Embryonic facial prominence (tissue), 1 donor: ENCODE data around the gene MINPP1.
A peak's percentile ranks its signal among the peaks of the same experiment; 100 is the strongest.

Experiments
- DNase-seq: peaks from one replicate; pipeline ENCODE4 v3.0.0-alpha.2; 2016; ENCODE audit errors: extremely low spot score

Gene MINPP1

GRCh38 chr10:87519582-87519981 lies 14.9 kb downstream of the MINPP1 start:
- no peak for DNase-seq

- DNase-seq: no peak
Observed at GRCh38 chr10:87523731-87524130, 19.0 kb downstream of the MINPP1 start.

GRCh38 chr10:87524296-87524695 lies 19.6 kb downstream of the MINPP1 start:
- DNase-seq: no peak

- DNase-seq: no peak
Observed at GRCh38 chr10:87531908-87532622, 27.4 kb downstream of the MINPP1 start.

GRCh38 chr10:87532696-87533095 lies 28.0 kb downstream of the MINPP1 start:
- no peak for DNase-seq

GRCh38 chr10:87534173-87534858 lies 29.6 kb downstream of the MINPP1 start:
- DNase-seq: no peak

- peak; percentile 11 for DNase-seq
Observed at GRCh38 chr10:87538092-87539015, 33.7 kb downstream of the MINPP1 start.

- DNase-seq: no peak
Observed at GRCh38 chr10:87541114-87541513, 36.4 kb downstream of the MINPP1 start.

GRCh38 chr10:87544721-87545120 lies 40.0 kb downstream of the MINPP1 start:
- DNase-seq: no peak

GRCh38 chr10:87545783-87546182 lies 41.1 kb downstream of the MINPP1 start:
- no peak for DNase-seq

GRCh38 chr10:87546210-87546609 lies 41.5 kb downstream of the MINPP1 start:
- DNase-seq: no peak

- no peak for DNase-seq
Observed at GRCh38 chr10:87546971-87547413, 42.3 kb downstream of the MINPP1 start.

- no peak for DNase-seq
Observed at GRCh38 chr10:87547734-87548311, 43.1 kb downstream of the MINPP1 start.

- no peak for DNase-seq
Observed at GRCh38 chr10:87550741-87551140, 46.0 kb downstream of the MINPP1 start.

- no peak for DNase-seq
Observed at GRCh38 chr10:87551326-87551725, 46.6 kb downstream of the MINPP1 start.

GRCh38 chr10:87552248-87552929 lies 47.7 kb downstream of the MINPP1 start:
- no peak for DNase-seq

GRCh38 chr10:87557409-87557808 lies 52.7 kb downstream of the MINPP1 start:
- no peak for DNase-seq

- DNase-seq: no peak
Observed at GRCh38 chr10:87558333-87558732, 53.6 kb downstream of the MINPP1 start.

GRCh38 chr10:87559392-87559791 lies 54.7 kb downstream of the MINPP1 start:
- no peak for DNase-seq

- no peak for DNase-seq
Observed at GRCh38 chr10:87560495-87561129, 55.9 kb downstream of the MINPP1 start.

- no peak for DNase-seq
Observed at GRCh38 chr10:87562750-87563149, 58.1 kb downstream of the MINPP1 start.
